HG03103 (cell line): ENCODE results near the gene FAIM.
"Not testable (repeated sequence)": the region's sequence is repeated elsewhere in the genome, so short reads cannot be mapped to it uniquely, and the experiment has no call there.

Experiments used
- ATAC-seq: cut with Tn5 transposase; IDR thresholded peaks from one replicate; pipeline ENCODE4 v1.9.1; 2021; ENCODE audit warnings: low read depth; ENCODE audit not compliant: unreplicated experiment

Gene FAIM

DNA sequence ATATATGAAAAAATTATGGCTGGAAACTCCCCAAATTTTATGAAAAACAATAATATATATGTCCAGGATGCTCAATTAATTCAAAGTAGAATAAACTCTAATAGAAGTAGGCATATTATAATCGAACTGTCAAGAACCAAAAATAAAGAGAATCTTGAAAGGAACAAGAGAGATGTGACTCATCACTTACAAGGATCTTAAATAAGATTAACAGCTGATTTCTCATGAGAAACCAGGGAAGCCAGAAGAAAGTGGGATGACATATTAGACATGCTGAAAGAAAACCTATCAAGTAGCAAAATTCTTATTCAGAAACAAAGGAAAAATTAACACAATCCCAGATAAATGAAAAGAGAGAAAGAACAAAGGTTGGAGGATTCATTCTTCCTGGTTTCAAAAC, 66.8 kb downstream of the FAIM start:
- no peak for ATAC-seq

- ATAC-seq, result no peak
Observed at GRCh38 chr3:138678086-138678485, 69.5 kb downstream of the FAIM start.

DNA sequence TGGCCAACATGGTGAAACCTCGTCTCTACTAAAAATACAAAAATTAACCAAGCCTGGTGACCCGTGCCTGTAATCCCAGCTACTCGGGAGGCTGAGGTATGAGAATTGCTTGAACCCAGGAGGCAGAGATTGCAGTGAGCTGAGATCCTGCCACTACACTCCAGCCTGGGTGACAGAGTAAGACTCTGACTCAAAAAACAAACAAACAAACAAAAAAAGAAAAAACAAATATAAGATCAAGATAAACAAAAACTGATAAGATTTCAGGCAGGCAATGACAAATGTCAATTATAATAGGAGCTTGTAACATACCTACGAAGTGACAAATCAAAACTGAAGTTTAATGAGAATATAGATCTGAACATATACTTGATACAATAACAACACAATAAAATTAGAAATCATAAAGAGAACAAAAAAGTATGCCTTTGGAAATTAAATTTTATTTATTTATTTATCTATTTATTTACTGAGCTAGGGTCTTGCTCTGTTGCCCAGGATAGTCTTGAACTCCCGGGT, 70.4 kb downstream of the FAIM start:
- ATAC-seq, result no peak

DNA sequence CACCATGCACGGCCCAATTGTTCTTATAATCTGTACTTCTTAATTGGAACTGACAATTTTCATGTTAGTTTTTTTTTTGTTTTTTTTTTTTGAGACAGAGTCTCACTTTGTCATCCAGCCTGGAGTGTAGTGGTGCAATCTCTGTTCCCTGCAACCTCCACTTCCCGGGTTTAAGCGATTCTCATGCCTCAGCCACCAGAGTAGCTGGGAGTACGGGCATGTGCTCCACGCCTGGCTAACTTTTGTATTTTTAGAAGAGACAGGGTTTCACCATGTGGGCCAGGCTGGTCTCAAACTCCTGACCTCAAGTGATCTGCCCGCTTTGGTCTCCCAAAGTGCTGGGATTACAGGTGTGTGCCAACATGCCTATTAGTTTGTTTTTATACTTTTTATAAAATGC, 72.4 kb downstream of the FAIM start:
- ATAC-seq, result not testable (repeated sequence)

GRCh38 chr3:138681463-138682220, 73.1 kb downstream of the FAIM start:
- ATAC-seq, result no peak

- ATAC-seq, result no peak
Observed at GRCh38 chr3:138682648-138683047, 74.1 kb downstream of the FAIM start.
